Endothelial cell of umbilical vein (primary cell): Measurements from ENCODE around the gene RTCA. TPM values are rescaled to one million over a fixed set of nuclear protein-coding genes. Genes with fewer than 3 reads are reported as not detected.

Experiments used
- BruUV-seq: library from RNA; stranded (reverse); fragments of 400-500 nt; replicated peaks from 2 replicates; lab custom pipeline; 2021; lab: Mats Ljungman, UMichigan
- CTCF ChIA-PET: fragments of 300-600, 350-600 bp; sonication (Branson Sonifier 250); formaldehyde crosslinking; loops from one replicate; lab custom pipeline; 2021; ENCODE audit warnings: antibody characterized with exemption, inconsistent platforms; lab: Charles Lee
- POLR2A ChIA-PET: fragments of 300-600, 350-600 bp; sonication (Branson Sonifier 250); formaldehyde crosslinking; loops from one replicate; lab custom pipeline; 2021; ENCODE audit warnings: antibody characterized with exemption, inconsistent platforms; lab: Charles Lee
- DNase-seq: peaks from one replicate; pipeline ENCODE4 v3.0.0-alpha.2; 2011; ENCODE audit warnings: low read depth, low spot score
- FAIRE-seq: peaks from 2 replicates; lab custom pipeline; 2011; peaks lifted over from hg19 to GRCh38; lab: Jason Lieb, UNC
- H2AFZ ChIP-seq: 2 replicates; pipeline ENCODE4 v1.6.0; 2012; ENCODE audit warnings: low read depth, low read length, control low read depth, inconsistent platforms
- H3K27ac ChIP-seq: 2 replicates; pipeline ENCODE4 v1.5.1; 2011; ENCODE audit warnings: low read depth, mild to moderate bottlenecking, control low read depth, low read length, moderate library complexity; ENCODE audit not compliant: insufficient read depth
- H3K27me3 ChIP-seq, 2 experiments: 2 replicates each; pipeline versions ENCODE4 v1.6.0 to v1.6.1; 2011; ENCODE audit warnings: low read length in 2 of 2, mixed read lengths in 1 of 2; ENCODE audit not compliant: control insufficient read depth in 2 of 2, insufficient read depth in 2 of 2
- H3K36me3 ChIP-seq, 2 experiments: 2 replicates in 1 of 2; 3 replicates in 1 of 2; pipeline ENCODE4 v1.5.1; 2011; ENCODE audit warnings: low read length in 2 of 2, mild to moderate bottlenecking in 1 of 2, moderate library complexity in 1 of 2; ENCODE audit not compliant: control insufficient read depth in 2 of 2, insufficient read depth in 2 of 2; ENCODE audit errors: extremely low read depth in 1 of 2
- H3K4me1 ChIP-seq: 3 replicates; pipeline ENCODE4 v1.5.1; 2011; ENCODE audit warnings: mild to moderate bottlenecking, low read length; ENCODE audit not compliant: control insufficient read depth, insufficient read depth; ENCODE audit errors: extremely low read depth
- H3K4me2 ChIP-seq: 2 replicates; pipeline ENCODE4 v1.6.1; 2011; ENCODE audit warnings: low read length, control low read depth, mixed read lengths; ENCODE audit not compliant: insufficient read depth
- H3K4me3 ChIP-seq, 3 experiments: fragments of 200-600 bp in 1 of 3; sonication (generic), shearing (Covaris generic) in 1 of 3; replicated peaks in 1 of 3; 2 replicates each; pipeline ENCODE4 v1.5.1; 2011 to 2016; ENCODE audit warnings: control low read depth in 3 of 3, low read length in 3 of 3, mild to moderate bottlenecking in 2 of 3, inconsistent platforms in 1 of 3, low read depth in 1 of 3, moderate library complexity in 1 of 3; ENCODE audit not compliant: insufficient read depth in 1 of 3
- H3K79me2 ChIP-seq: 2 replicates; pipeline ENCODE4 v1.6.0; 2012; ENCODE audit warnings: low read length, inconsistent platforms; ENCODE audit not compliant: control insufficient read depth, insufficient read depth
- H3K9ac ChIP-seq: replicated peaks from 2 replicates; pipeline ENCODE3; 2011; ENCODE audit warnings: low read length, control low read depth; ENCODE audit not compliant: insufficient read depth; ENCODE audit errors: extremely low read depth
- H3K9me1 ChIP-seq: replicated peaks from 3 replicates; pipeline ENCODE4 v1.6.0; 2011; ENCODE audit warnings: mild to moderate bottlenecking, low read length; ENCODE audit not compliant: control insufficient read depth, insufficient read depth; ENCODE audit errors: extremely low read depth
- H3K9me3 ChIP-seq: replicated peaks from 2 replicates; pipeline ENCODE4 v1.5.1; 2012; ENCODE audit warnings: low read length, inconsistent platforms; ENCODE audit not compliant: control insufficient read depth, insufficient read depth
- H4K20me1 ChIP-seq: replicated peaks from 2 replicates; pipeline ENCODE3; 2011; ENCODE audit warnings: mild to moderate bottlenecking, low read length; ENCODE audit not compliant: control insufficient read depth, insufficient read depth; ENCODE audit errors: extremely low read depth
- CTCF ChIP-seq, 2 donors: IDR thresholded peaks; 1 replicate in 1 of 2; 2 replicates in 1 of 2; pipeline ENCODE4 v1.5.1; 2011; ENCODE audit warnings: low read length in 2 of 2, mild to moderate bottlenecking in 2 of 2, moderate library complexity in 2 of 2, control low read depth in 1 of 2, inconsistent platforms in 1 of 2, low read depth in 1 of 2; ENCODE audit not compliant: insufficient read depth in 1 of 2; ENCODE audit errors: extremely low read depth in 1 of 2
- EZH2 ChIP-seq: IDR thresholded peaks from 2 replicates; pipeline ENCODE4 v1.6.1; 2012; ENCODE audit warnings: borderline replicate concordance, low read depth, mild to moderate bottlenecking, moderate library complexity, low read length, inconsistent platforms; ENCODE audit not compliant: severe bottlenecking
- FOS ChIP-seq: IDR thresholded peaks from 2 replicates; pipeline ENCODE4 v1.6.1; 2011; ENCODE audit warnings: mild to moderate bottlenecking, low read length, moderate library complexity, borderline replicate concordance; ENCODE audit not compliant: insufficient read depth
- GATA2 ChIP-seq: IDR thresholded peaks from 2 replicates; pipeline ENCODE4 v1.7.0; 2011; ENCODE audit warnings: low read depth, mild to moderate bottlenecking, moderate library complexity, mixed read lengths, low read length; ENCODE audit not compliant: insufficient read length, insufficient read depth
- JUN ChIP-seq: IDR thresholded peaks from 2 replicates; pipeline ENCODE4 v1.6.1; 2011; ENCODE audit warnings: borderline replicate concordance, low read depth; ENCODE audit not compliant: insufficient read length, insufficient read depth
- MAX ChIP-seq: IDR thresholded peaks from 2 replicates; pipeline ENCODE4 v1.6.1; 2011; ENCODE audit not compliant: insufficient read depth, insufficient read length
- MYC ChIP-seq: IDR thresholded peaks from one replicate; pipeline ENCODE4 v1.6.1; 2011; ENCODE audit warnings: mild to moderate bottlenecking, low read depth, low read length
- POLR2A ChIP-seq: IDR thresholded peaks from 2 replicates; pipeline ENCODE4 v1.6.1; 2012; ENCODE audit warnings: low read depth, mild to moderate bottlenecking, control low read depth, low read length
- POLR2AphosphoS5 ChIP-seq: IDR thresholded peaks from 2 replicates; pipeline ENCODE4 v1.6.1; 2012; ENCODE audit warnings: low read depth, mild to moderate bottlenecking, control low read depth, low read length, moderate library complexity; ENCODE audit not compliant: insufficient read depth
- dilution Hi-C: fragments of 300-500 bp; cut with MboI; formaldehyde crosslinking; loops from one replicate; pipeline ENCODE4 v1.15.0; 2019; ENCODE audit warnings: low sequenced_read_pairs; ENCODE audit not compliant: extremely low pct_ligation_motif_present
- intact Hi-C: fragments of 100-400 bp; cut with micrococcal nuclease; formaldehyde crosslinking; loops from one replicate; pipeline ENCODE4 v1.10.0; 2022
- polyA plus RNA-seq, 4 experiments: library from polyadenylated mRNA; depleted of rRNA in 3 of 4; stranded (reverse) in 3 of 4; unstranded in 1 of 4; fragments of >200 nt; gene quantifications; 2 replicates each; pipeline versions ENCODE4 v1.2.1 to v1.2.3, GENCODE V29; 2011 to 2012; ENCODE audit warnings: missing spikeins in 1 of 4
- total RNA-seq: library from RNA; stranded (reverse); gene quantifications from 2 replicates; pipeline ENCODE4 v1.2.3, GENCODE V29; 2021

The RTCA gene
- total and polyA plus RNA-seq, 2 donors (not counting 3 experiments of a cell fraction or from before 2014, with no cell fraction given), result 20.3 to 46.6 TPM

- no peaks in the 10 kb centered on the region for H3K79me2 ChIP-seq
- ChIA-PET POLR2A (no interaction called here), CTCF (no interaction called here)
- H3K27me3 ChIP-seq, result no peaks in the 10 kb centered on the region
- no peak overlapping the region for H3K9ac ChIP-seq
- no peak overlapping the region for H3K4me3 ChIP-seq
- TF ChIP-seq POLR2A (no peak), GATA2 (no peak), MAX (no peak), FOS (no peak), MYC (no peak), EZH2 (no peak), POLR2AphosphoS5 (no peak), JUN (no peak), CTCF (IDR thresholded peaks at IDR 0.05; ENCODE audit: extremely low read depth in 1 of 2, insufficient read depth in 1 of 2, low read depth in 1 of 2, low read length in 2 of 2) (no peak)
- H3K9me3 ChIP-seq, result no peaks in the 10 kb centered on the region
- no peaks in the 10 kb centered on the region for H3K4me1 ChIP-seq
- peaks cover 4 to 7% of the 10 kb centered on the region in 2 experiments for H3K36me3 ChIP-seq
- no peak overlapping the region for H2AFZ ChIP-seq
- dilution Hi-C loops, result no loop called here
- BruUV-seq, result no TSS peak
- FAIRE-seq (no peak), DNase-seq (no peak)
- H3K4me2 ChIP-seq, result no peak overlapping the region
- no peak overlapping the region for H3K27ac ChIP-seq
- H3K9me1 ChIP-seq, result no peaks in the 10 kb centered on the region
- intact Hi-C loops, result no loop called here
- H4K20me1 ChIP-seq, result no peaks in the 10 kb centered on the region
These were observed 48.2 kb upstream of the RTCA start for GRCh38 chr1:100217834-100218233.
